ENCODE results near the gene BLVRA. TPM values are rescaled to one million over a fixed set of nuclear protein-coding genes. Genes with fewer than 3 reads are reported as not detected.

BLVRA gene
- total RNA-seq, 6 donors from 2014 or later = 77.5 to 112 (median 105) TPM

GRCh38 chr7:43790834-43791233 lies 32.4 kb downstream of the BLVRA start:
- peaks cover 5 to 68% (median 39%) of the 10 kb centered on the region in 4 donors for H3K36me3 ChIP-seq
- no peaks in the 10 kb centered on the region for H3K4me1 ChIP-seq
- no peaks in the 10 kb centered on the region for H3K9me3 ChIP-seq
- ATAC-seq (ENCODE audit: low FRiP score in 2 of 2) = no peak
- no peak overlapping the region for H3K4me3 ChIP-seq
- H3K27me3 ChIP-seq = no peaks in the 10 kb centered on the region
- no peak overlapping the region for H3K27ac ChIP-seq
- TF ChIP-seq CTCF (IDR thresholded peaks at IDR 0.05) (no peak), POLR2AphosphoS5 (IDR thresholded peaks at IDR 0.05) (no peak)
- no peak for DNase-seq
- 94% methylated on average over 5 of the region's 5 CpGs for WGBS, 2 donors

- 37 to 38% methylated on average over 4 of the region's 4 CpGs for WGBS, 2 donors
- H3K4me1 ChIP-seq = no peaks in the 10 kb centered on the region
- H3K4me3 ChIP-seq = no peak overlapping the region
- peaks cover 5 to 71% (median 39%) of the 10 kb centered on the region in 4 donors for H3K36me3 ChIP-seq
- no peaks in the 10 kb centered on the region for H3K27me3 ChIP-seq
- no peak overlapping the region for H3K27ac ChIP-seq
- ATAC-seq (ENCODE audit: low FRiP score in 2 of 2) (peak in 1 of 2 donors; percentile 65), DNase-seq (peak in 1 of 2 donors; percentile 44)
- TF ChIP-seq POLR2A (IDR thresholded peaks at IDR 0.05) = no peak
- no peak for TF ChIP-seq CTCF (IDR thresholded peaks at IDR 0.05)
- no peak for TF ChIP-seq POLR2AphosphoS5 (IDR thresholded peaks at IDR 0.05)
- no peak for TF ChIP-seq EP300 (IDR thresholded peaks at IDR 0.05)
- no peaks in the 10 kb centered on the region for H3K9me3 ChIP-seq
Measured at GRCh38 chr7:43791665-43792064, 33.2 kb downstream of the BLVRA start.

GRCh38 chr7:43792471-43793150 lies 34.1 kb downstream of the BLVRA start:
- H3K4me1 ChIP-seq = no peaks in the 10 kb centered on the region
- no peaks in the 10 kb centered on the region for H3K9me3 ChIP-seq
- H3K27ac ChIP-seq = no peak overlapping the region
- peaks cover 5 to 79% (median 41%) of the 10 kb centered on the region in 4 donors for H3K36me3 ChIP-seq
- ATAC-seq (ENCODE audit: low FRiP score in 2 of 2) = no peak
- WGBS, 2 donors = 92% methylated on average over 6 of the region's 6 CpGs
- no peak for TF ChIP-seq EP300 (IDR thresholded peaks at IDR 0.05)
- TF ChIP-seq CTCF (IDR thresholded peaks at IDR 0.05) = no peak
- TF ChIP-seq POLR2AphosphoS5 (IDR thresholded peaks at IDR 0.05) = no peak
- TF ChIP-seq POLR2A (IDR thresholded peaks at IDR 0.05) = no peak
- H3K4me3 ChIP-seq = no peak overlapping the region
- DNase-seq = no peak
- H3K27me3 ChIP-seq = no peaks in the 10 kb centered on the region

GRCh38 chr7:43799605-43800004 lies 41.1 kb downstream of the BLVRA start:
- whole genome bisulfite sequencing, 2 donors = 85 to 86% methylated on average over 4 of the region's 4 CpGs
- H3K4me3 ChIP-seq = no peak overlapping the region
- TF ChIP-seq POLR2A (IDR thresholded peaks at IDR 0.05) (no peak), CTCF (IDR thresholded peaks at IDR 0.05) (peak in 1 of 6 experiments; percentile 8)
- ATAC-seq (ENCODE audit: low FRiP score in 2 of 2) (no peak), DNase-seq (peak in 1 of 2 donors; percentile 28)
- no peaks in the 10 kb centered on the region for H3K4me1 ChIP-seq
- H3K27me3 ChIP-seq = no peaks in the 10 kb centered on the region
- H3K9me3 ChIP-seq = no peaks in the 10 kb centered on the region
- H3K36me3 ChIP-seq = peaks cover 10 to 61% (median 33%) of the 10 kb centered on the region in 4 donors
- H3K27ac ChIP-seq = no peak overlapping the region

- ATAC-seq (ENCODE audit: low FRiP score in 2 of 2) (no peak), DNase-seq (no peak)
- TF ChIP-seq EP300 (IDR thresholded peaks at IDR 0.05) = no peak
- no peak for TF ChIP-seq CTCF (IDR thresholded peaks at IDR 0.05)
- no peak for TF ChIP-seq POLR2A (IDR thresholded peaks at IDR 0.05)
- TF ChIP-seq POLR2AphosphoS5 (IDR thresholded peaks at IDR 0.05) = no peak
- H3K27ac ChIP-seq = no peak overlapping the region
- peaks cover 10 to 90% (median 57%) of the 10 kb centered on the region in 4 donors for H3K36me3 ChIP-seq
- H3K4me1 ChIP-seq = no peaks in the 10 kb centered on the region
- H3K4me3 ChIP-seq = no peak overlapping the region
- H3K27me3 ChIP-seq = no peaks in the 10 kb centered on the region
- H3K9me3 ChIP-seq = no peaks in the 10 kb centered on the region
- 93 to 95% methylated on average over 2 of the region's 2 CpGs for WGBS, 2 donors
Measured at GRCh38 chr7:43803865-43804264, 45.4 kb downstream of the BLVRA start.

All from upper lobe of left lung (tissue), 6 donors.